AG09319 (cell line): Measurements from ENCODE around the gene TSC1.

Source experiments
- DNase-seq: peaks from one replicate; pipeline ENCODE4 v3.0.0-alpha.2; 2010; ENCODE audit warnings: low read depth; ENCODE audit errors: extremely low read depth
- CTCF ChIP-seq: IDR thresholded peaks from 2 replicates; pipeline ENCODE4 v1.5.1; 2011; ENCODE audit warnings: low read depth, mild to moderate bottlenecking, inconsistent platforms, low read length, moderate library complexity

Gene TSC1

GRCh38 chr9:132945186-132946130, 1.0 kb upstream of the TSC1 start:
- DNase-seq: no peak
- TF ChIP-seq CTCF: no peak

- no peak for DNase-seq
Measured at GRCh38 chr9:132943651-132944293, 644 bp downstream of the TSC1 start.

GRCh38 chr9:132942541-132943182, 1.8 kb downstream of the TSC1 start:
- TF ChIP-seq CTCF: no peak
- DNase-seq: no peak

More at GRCh38 chr9:132943651-132944293, 644 bp downstream of the TSC1 start:
- TF ChIP-seq CTCF: no peak

DNA sequence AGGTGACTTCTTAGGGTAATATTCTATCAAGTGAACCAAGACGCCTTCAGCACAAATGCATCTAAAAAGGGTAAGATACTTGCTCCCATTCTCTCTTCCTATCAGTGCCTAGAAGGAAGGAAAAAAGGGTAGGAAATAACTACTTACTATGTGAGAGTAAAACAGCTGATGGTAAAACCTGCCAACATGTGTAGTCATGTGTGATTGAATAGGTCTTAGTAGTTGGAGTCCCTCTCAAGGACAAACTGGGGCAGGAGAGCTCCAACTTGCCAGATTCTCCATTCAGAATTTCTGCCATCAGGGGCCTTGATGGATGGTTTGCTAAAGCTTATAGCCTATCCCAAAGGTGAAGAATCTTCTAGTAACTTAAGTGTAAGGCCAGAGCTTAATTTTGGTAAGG, 5.2 kb downstream of the TSC1 start:
- no peak for TF ChIP-seq CTCF
- DNase-seq: no peak

- TF ChIP-seq CTCF: no peak
- DNase-seq: no peak
Measured at GRCh38 chr9:132937463-132937901, 6.9 kb downstream of the TSC1 start.

DNA sequence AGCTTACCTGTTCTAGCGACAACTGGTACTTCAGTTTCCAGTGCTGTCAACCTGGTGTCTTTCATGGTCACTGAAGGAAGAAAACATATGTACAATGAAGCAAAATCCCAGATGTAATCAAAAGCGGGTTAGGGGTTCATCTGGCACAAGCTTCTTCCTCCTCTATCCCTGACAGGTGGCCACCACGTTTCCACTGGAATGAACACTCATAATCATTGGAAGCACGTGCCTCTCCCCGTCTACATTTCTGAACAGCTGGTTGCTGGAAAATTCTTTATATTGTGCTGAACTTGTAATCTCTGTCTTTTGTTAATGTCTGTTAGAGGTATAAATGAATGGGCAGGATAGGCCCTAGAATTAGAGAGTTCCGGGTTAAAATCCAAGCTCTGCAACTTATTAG, 9.4 kb downstream of the TSC1 start:
- no peak for TF ChIP-seq CTCF
- DNase-seq: no peak
